Measurements from ENCODE around the gene PPP1R3G.

- no peak for TF ChIP-seq CTCF (IDR thresholded peaks at IDR 0.05)
- no peak for TF ChIP-seq EP300 (IDR thresholded peaks at IDR 0.05)
- no peak for TF ChIP-seq POLR2A (IDR thresholded peaks at IDR 0.05)
These were observed 39.4 kb downstream of the PPP1R3G start for GRCh38 chr6:5124526-5124925.

Data from ovary (tissue), 3 donors.